ENCODE results near the gene ARMH1.
A peak's percentile ranks its signal among the peaks of the same experiment; 100 is the strongest.
"Not testable (repeated sequence)": the region's sequence is repeated elsewhere in the genome, so short reads cannot be mapped to it uniquely, and the experiment has no call there.

ARMH1 gene

DNA sequence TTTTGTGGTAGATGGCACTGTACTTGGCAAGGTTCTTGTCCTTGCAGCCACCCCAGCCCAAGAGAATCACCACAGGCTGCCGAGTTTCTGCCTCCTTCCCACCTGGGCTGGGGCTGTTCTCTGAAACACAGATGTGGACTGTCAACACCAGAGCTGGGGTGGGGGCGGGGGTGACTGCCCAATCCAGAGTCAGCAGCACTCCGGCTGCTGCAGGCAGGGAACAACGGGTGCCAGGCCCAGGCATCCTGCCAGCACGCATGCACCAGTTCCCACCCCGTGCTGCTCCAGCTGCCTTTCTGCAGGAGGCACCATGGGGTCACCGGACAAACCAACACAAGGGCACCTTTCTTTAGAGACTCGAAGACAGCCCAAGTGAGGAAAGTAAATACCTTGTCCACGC is 14.3 kb upstream of the ARMH1 start:
- H3K36me3 ChIP-seq (ENCODE audit: control insufficient read depth in 4 of 4, insufficient read depth in 4 of 4, low read length in 3 of 4) = peaks cover 0 to 6% (median 3%) of the 10 kb centered on the region in 4 experiments
- WGBS (ENCODE audit: insufficient coverage) = 91% methylated on average over 9 of the region's 9 CpGs
- no peak overlapping the region for H3K27ac ChIP-seq (ENCODE audit: insufficient read depth in 1 of 2, low read depth in 1 of 2, low read length in 2 of 2, poor library complexity in 1 of 2, severe bottlenecking in 2 of 2)
- peaks cover 0 to 25% (median 19%) of the 10 kb centered on the region in 4 experiments for H3K4me1 ChIP-seq (ENCODE audit: control extremely low read depth in 1 of 4, control insufficient read depth in 4 of 4, insufficient read depth in 4 of 4, low read length in 3 of 4)
- no peak overlapping the region for H3K4me3 ChIP-seq (ENCODE audit: control insufficient read depth in 1 of 7, extremely low read depth in 1 of 7, insufficient read depth in 4 of 7, low read depth in 2 of 7, low read length in 6 of 7)
- H3K9me3 ChIP-seq (ENCODE audit: control extremely low read depth in 1 of 5, control insufficient read depth in 4 of 5, insufficient read depth in 2 of 5, low read depth in 1 of 5, low read length in 4 of 5) = no peaks in the 10 kb centered on the region
- CTCF ChIA-PET = no interaction called here
- POLR2A ChIA-PET = no interaction called here
- no peaks in the 10 kb centered on the region for H3K27me3 ChIP-seq (replicated peaks in 2 of 5; ENCODE audit: control insufficient read depth in 4 of 5, insufficient read depth in 5 of 5, low read length in 4 of 5)
- no peak for DNase-seq

DNA sequence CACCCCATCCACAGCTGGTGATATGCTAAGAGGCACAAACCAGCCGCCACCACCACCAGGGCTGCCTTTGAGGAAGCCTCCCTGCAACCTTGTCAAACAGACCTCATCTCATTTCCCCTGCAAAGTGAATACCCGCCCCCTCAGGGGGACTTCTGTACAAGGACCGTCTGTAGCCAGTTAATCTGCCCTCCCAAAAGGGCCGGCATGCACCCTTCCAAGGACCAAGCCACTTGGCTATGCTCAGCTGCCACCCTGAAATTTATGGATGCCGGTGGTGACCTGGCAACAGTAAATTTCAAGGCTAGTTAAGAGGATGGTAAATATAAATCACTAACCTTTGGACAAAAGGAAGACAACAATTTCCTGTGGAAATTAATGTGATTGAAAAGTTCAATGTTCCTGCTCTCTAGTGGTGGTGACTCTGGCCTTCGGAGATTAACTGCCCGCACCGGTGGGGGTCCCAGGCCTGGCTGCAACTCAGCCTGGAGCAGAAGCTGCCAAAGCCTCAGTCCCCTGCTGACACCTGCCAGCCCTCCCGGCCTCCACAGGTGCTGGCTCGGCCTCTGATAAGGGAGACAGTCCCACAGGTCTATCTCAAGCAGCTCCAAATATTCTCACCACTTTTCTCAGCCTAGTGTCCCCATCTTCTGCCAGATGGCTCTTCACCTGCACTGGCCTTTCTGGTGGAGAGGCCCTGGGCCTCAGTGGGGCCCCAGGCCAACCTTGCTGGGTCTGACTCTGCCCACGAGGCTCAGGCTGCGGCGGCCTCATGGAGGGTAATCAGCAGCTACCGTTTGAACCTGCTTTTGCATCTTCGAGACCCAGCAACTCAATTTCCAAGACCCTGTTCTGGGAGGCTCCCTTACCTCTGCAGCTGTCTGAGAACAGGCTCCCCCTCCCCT is 12.5 kb upstream of the ARMH1 start:
- Histone ChIP-seq H3K4me3 (ENCODE audit: control insufficient read depth in 1 of 7, extremely low read depth in 1 of 7, insufficient read depth in 4 of 7, low read depth in 2 of 7, low read length in 6 of 7) (no peak overlapping the region), H3K36me3 (ENCODE audit: control insufficient read depth in 4 of 4, insufficient read depth in 4 of 4, low read length in 3 of 4) (peaks cover 0 to 5% (median 3%) of the 10 kb centered on the region in 4 experiments), H3K27me3 (replicated peaks in 2 of 5; ENCODE audit: control insufficient read depth in 4 of 5, insufficient read depth in 5 of 5, low read length in 4 of 5) (no peaks in the 10 kb centered on the region), H3K4me1 (ENCODE audit: control extremely low read depth in 1 of 4, control insufficient read depth in 4 of 4, insufficient read depth in 4 of 4, low read length in 3 of 4) (peaks cover 0 to 25% (median 19%) of the 10 kb centered on the region in 4 experiments), H3K9me3 (ENCODE audit: control extremely low read depth in 1 of 5, control insufficient read depth in 4 of 5, insufficient read depth in 2 of 5, low read depth in 1 of 5, low read length in 4 of 5) (no peaks in the 10 kb centered on the region), H3K27ac (ENCODE audit: insufficient read depth in 1 of 2, low read depth in 1 of 2, low read length in 2 of 2, poor library complexity in 1 of 2, severe bottlenecking in 2 of 2) (no peak overlapping the region)
- POLR2A ChIA-PET = interaction anchor here (1.2 kb wide), 1 partner anchor 59 kb away, joined by 3 read pairs; no protein-coding TSS in a partner anchor
- DNase-seq = peak in 2 of 3 donors; percentile 69 to 76
- WGBS (ENCODE audit: insufficient coverage) = 35% methylated on average over 13 of the region's 15 CpGs
- CTCF ChIA-PET = interaction anchor here (1.0 to 3.2 kb wide), 4 partner anchors 9 to 30 kb away, joined by 3 to 14 read pairs (median 7); no protein-coding TSS in a partner anchor

DNA sequence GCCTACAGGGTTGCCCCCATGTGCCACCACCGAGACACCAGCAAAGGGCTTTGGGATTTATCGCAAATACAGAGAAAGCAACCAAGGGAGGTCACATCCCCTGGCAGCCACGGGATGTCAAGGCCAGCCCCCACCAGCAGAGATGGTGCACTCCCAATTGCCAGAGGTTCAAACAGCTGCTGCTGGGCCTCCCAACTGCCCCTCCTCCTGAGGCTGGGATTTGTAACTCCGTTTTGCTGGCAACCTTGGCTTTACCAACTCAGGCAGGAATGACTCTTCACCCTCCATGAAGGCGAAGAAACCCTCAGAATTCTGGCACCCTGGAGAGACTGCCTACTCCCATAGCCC is 11.9 kb upstream of the ARMH1 start:
- POLR2A ChIA-PET = interaction anchor here (1.2 kb wide), 1 partner anchor 58 kb away, joined by 3 read pairs; no protein-coding TSS in a partner anchor
- Histone ChIP-seq H3K9me3 (ENCODE audit: control extremely low read depth in 1 of 5, control insufficient read depth in 4 of 5, insufficient read depth in 2 of 5, low read depth in 1 of 5, low read length in 4 of 5) (no peaks in the 10 kb centered on the region), H3K27ac (ENCODE audit: insufficient read depth in 1 of 2, low read depth in 1 of 2, low read length in 2 of 2, poor library complexity in 1 of 2, severe bottlenecking in 2 of 2) (no peak overlapping the region), H3K4me3 (ENCODE audit: control insufficient read depth in 1 of 7, extremely low read depth in 1 of 7, insufficient read depth in 4 of 7, low read depth in 2 of 7, low read length in 6 of 7) (no peak overlapping the region), H3K36me3 (ENCODE audit: control insufficient read depth in 4 of 4, insufficient read depth in 4 of 4, low read length in 3 of 4) (peaks cover 0 to 5% (median 3%) of the 10 kb centered on the region in 4 experiments), H3K27me3 (replicated peaks in 2 of 5; ENCODE audit: control insufficient read depth in 4 of 5, insufficient read depth in 5 of 5, low read length in 4 of 5) (no peaks in the 10 kb centered on the region), H3K4me1 (ENCODE audit: control extremely low read depth in 1 of 4, control insufficient read depth in 4 of 4, insufficient read depth in 4 of 4, low read length in 3 of 4) (peaks cover 0 to 25% (median 19%) of the 10 kb centered on the region in 4 experiments)
- CTCF ChIA-PET = interaction anchor here (1.1 to 3.2 kb wide), 3 partner anchors 9 to 21 kb away, joined by 3 to 14 read pairs (median 10); no protein-coding TSS in a partner anchor
- WGBS (ENCODE audit: insufficient coverage) = 97% methylated on average over 4 of the region's 5 CpGs
- DNase-seq = no peak

DNA sequence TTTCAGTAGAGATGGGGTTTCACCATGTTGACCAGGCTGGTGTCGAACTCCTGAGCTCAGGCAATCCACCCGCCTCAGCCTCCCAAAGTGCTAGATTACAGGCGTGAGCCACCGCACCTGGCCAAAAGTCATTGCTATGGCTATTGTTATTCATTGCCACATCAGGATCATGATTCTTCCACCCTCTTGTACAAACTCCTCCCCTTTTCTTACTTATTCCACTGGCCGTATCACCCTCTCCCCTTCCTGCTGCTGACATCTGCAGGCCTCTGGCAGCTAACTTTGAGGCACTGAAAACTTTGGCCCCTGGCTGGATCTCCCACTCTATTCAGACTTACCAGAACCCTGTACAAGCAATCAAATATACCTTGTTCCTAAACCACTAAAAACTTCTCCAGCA is 11.1 kb upstream of the ARMH1 start:
- CTCF ChIA-PET = interaction anchor here (0.7 to 3.2 kb wide), 3 partner anchors 9 to 448 kb away, joined by 3 to 14 read pairs (median 10); no protein-coding TSS in a partner anchor
- 92% methylated on average over 5 of the region's 5 CpGs for WGBS (ENCODE audit: insufficient coverage)
- H3K36me3 ChIP-seq (ENCODE audit: control insufficient read depth in 4 of 4, insufficient read depth in 4 of 4, low read length in 3 of 4) = peaks cover 0 to 5% (median 3%) of the 10 kb centered on the region in 4 experiments
- no peak for DNase-seq
- no peak overlapping the region for H3K27ac ChIP-seq (ENCODE audit: insufficient read depth in 1 of 2, low read depth in 1 of 2, low read length in 2 of 2, poor library complexity in 1 of 2, severe bottlenecking in 2 of 2)
- H3K27me3 ChIP-seq (replicated peaks in 2 of 5; ENCODE audit: control insufficient read depth in 4 of 5, insufficient read depth in 5 of 5, low read length in 4 of 5) = no peaks in the 10 kb centered on the region
- no peaks in the 10 kb centered on the region for H3K9me3 ChIP-seq (ENCODE audit: control extremely low read depth in 1 of 5, control insufficient read depth in 4 of 5, insufficient read depth in 2 of 5, low read depth in 1 of 5, low read length in 4 of 5)
- POLR2A ChIA-PET = interaction anchor here (1.2 kb wide), 1 partner anchor 57 kb away, joined by 3 read pairs; no protein-coding TSS in a partner anchor
- peaks cover 0 to 25% (median 19%) of the 10 kb centered on the region in 4 experiments for H3K4me1 ChIP-seq (ENCODE audit: control extremely low read depth in 1 of 4, control insufficient read depth in 4 of 4, insufficient read depth in 4 of 4, low read length in 3 of 4)
- H3K4me3 ChIP-seq (ENCODE audit: control insufficient read depth in 1 of 7, extremely low read depth in 1 of 7, insufficient read depth in 4 of 7, low read depth in 2 of 7, low read length in 6 of 7) = no peak overlapping the region

DNA sequence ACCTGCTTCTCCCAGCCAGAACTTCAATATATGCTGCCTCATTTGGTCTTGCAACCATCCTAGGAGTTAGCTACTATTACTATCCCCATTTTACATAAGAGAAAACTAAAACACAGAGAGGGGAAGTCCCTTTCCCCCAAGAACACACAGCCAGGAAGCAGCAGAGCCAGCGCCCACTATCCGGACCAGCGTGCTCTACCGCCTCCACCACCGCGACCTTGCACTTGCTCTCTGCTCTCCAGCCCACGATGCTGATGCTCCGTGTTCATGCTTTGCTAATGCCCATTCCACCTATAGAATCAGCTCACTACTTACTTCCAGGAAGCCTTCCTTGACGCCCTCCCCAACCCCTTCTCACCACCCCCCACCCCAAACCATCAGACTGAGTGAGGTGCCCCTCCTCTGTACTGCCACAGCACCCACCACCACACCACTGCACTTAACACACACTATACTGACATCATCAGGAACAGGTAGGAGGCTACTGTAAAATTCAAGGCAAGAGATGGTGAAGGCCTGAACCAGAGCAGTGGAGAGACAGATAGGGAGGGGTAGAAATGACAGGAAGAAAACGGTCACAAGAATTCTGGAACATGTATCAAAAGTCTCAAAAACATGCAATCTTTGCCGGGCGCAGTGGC is 9.7 kb upstream of the ARMH1 start:
- DNase-seq = peak in 2 of 3 donors; percentile 27 to 35
- CTCF ChIA-PET = interaction anchor here (0.7 to 1.3 kb wide), 3 partner anchors 28 to 65 kb away, joined by 3 read pairs; no protein-coding TSS in a partner anchor
- peaks cover 0 to 2% (median 0%) of the 10 kb centered on the region in 4 experiments for H3K36me3 ChIP-seq (ENCODE audit: control insufficient read depth in 4 of 4, insufficient read depth in 4 of 4, low read length in 3 of 4)
- H3K9me3 ChIP-seq (ENCODE audit: control extremely low read depth in 1 of 5, control insufficient read depth in 4 of 5, insufficient read depth in 2 of 5, low read depth in 1 of 5, low read length in 4 of 5) = no peaks in the 10 kb centered on the region
- no peak overlapping the region for H3K27ac ChIP-seq (ENCODE audit: insufficient read depth in 1 of 2, low read depth in 1 of 2, low read length in 2 of 2, poor library complexity in 1 of 2, severe bottlenecking in 2 of 2)
- peak overlapping the region in 2 of 7 experiments; percentile 17 to 25 for H3K4me3 ChIP-seq (ENCODE audit: control insufficient read depth in 1 of 7, extremely low read depth in 1 of 7, insufficient read depth in 4 of 7, low read depth in 2 of 7, low read length in 6 of 7)
- H3K27me3 ChIP-seq (replicated peaks in 2 of 5; ENCODE audit: control insufficient read depth in 4 of 5, insufficient read depth in 5 of 5, low read length in 4 of 5) = no peaks in the 10 kb centered on the region
- 67% methylated on average over 4 of the region's 12 CpGs for WGBS (ENCODE audit: insufficient coverage)
- H3K4me1 ChIP-seq (ENCODE audit: control extremely low read depth in 1 of 4, control insufficient read depth in 4 of 4, insufficient read depth in 4 of 4, low read length in 3 of 4) = peaks cover 0 to 25% (median 19%) of the 10 kb centered on the region in 4 experiments
- POLR2A ChIA-PET = no interaction called here

DNA sequence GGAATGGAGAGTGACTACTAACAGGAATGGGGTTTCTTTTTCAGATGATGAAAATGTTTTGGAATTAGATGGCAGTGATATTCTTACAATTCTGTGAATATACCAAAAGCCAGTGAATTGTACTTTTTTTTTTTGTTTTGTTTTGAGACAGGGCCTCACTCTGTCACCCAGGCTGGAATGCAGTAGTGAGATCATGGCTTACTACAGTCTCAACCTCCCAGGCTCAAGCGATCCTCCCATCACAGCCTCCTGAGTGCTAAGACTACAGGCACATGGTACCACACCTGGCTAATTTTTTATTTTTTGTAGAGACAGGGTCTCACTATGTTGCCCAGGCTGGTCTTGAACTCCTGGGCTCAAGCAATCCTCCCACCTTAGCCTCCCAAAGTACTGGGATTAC is 7.8 kb upstream of the ARMH1 start:
- DNase-seq; H3K27me3 ChIP-seq (replicated peaks in 2 of 5; ENCODE audit: control insufficient read depth in 4 of 5, insufficient read depth in 5 of 5, low read length in 4 of 5); H3K27ac ChIP-seq (ENCODE audit: insufficient read depth in 1 of 2, low read depth in 1 of 2, low read length in 2 of 2, poor library complexity in 1 of 2, severe bottlenecking in 2 of 2); H3K4me3 ChIP-seq (ENCODE audit: control insufficient read depth in 1 of 7, extremely low read depth in 1 of 7, insufficient read depth in 4 of 7, low read depth in 2 of 7, low read length in 6 of 7); POLR2A ChIA-PET; H3K36me3 ChIP-seq (ENCODE audit: control insufficient read depth in 4 of 4, insufficient read depth in 4 of 4, low read length in 3 of 4); CTCF ChIA-PET; H3K9me3 ChIP-seq (ENCODE audit: control extremely low read depth in 1 of 5, control insufficient read depth in 4 of 5, insufficient read depth in 2 of 5, low read depth in 1 of 5, low read length in 4 of 5): not testable (repeated sequence)
- H3K4me1 ChIP-seq (ENCODE audit: control extremely low read depth in 1 of 4, control insufficient read depth in 4 of 4, insufficient read depth in 4 of 4, low read length in 3 of 4) = peaks cover 1 to 31% (median 26%) of the 10 kb centered on the region in 4 experiments
- no CpG with 5 or more reads among the region's 1 CpG for WGBS (ENCODE audit: insufficient coverage)

Measured in common myeloid progenitor, CD34-positive (primary cell).